ENCODE data around the gene ATP9A.

ATP9A gene

GRCh38 chr20:51622004-51622874, 146.0 kb downstream of the ATP9A start:
- H3K4me3 ChIP-seq (ENCODE audit: low read depth, low read length): no peak overlapping the region
- TF ChIP-seq CTCF (IDR thresholded peaks at IDR 0.05; ENCODE audit: control insufficient read depth, extremely low read depth, insufficient read depth): no peak
- no peak for DNase-seq (ENCODE audit: low read depth)

- no peak for TF ChIP-seq CTCF (IDR thresholded peaks at IDR 0.05; ENCODE audit: control insufficient read depth, extremely low read depth, insufficient read depth)
- H3K4me3 ChIP-seq (ENCODE audit: low read depth, low read length): no peak overlapping the region
- no peak for DNase-seq (ENCODE audit: low read depth)
Measured at GRCh38 chr20:51620432-51620831, 147.8 kb downstream of the ATP9A start.

GRCh38 chr20:51616060-51616459, 152.1 kb downstream of the ATP9A start:
- no peak overlapping the region for H3K4me3 ChIP-seq (ENCODE audit: low read depth, low read length)
- no peak for DNase-seq (ENCODE audit: low read depth)
- no peak for TF ChIP-seq CTCF (IDR thresholded peaks at IDR 0.05; ENCODE audit: control insufficient read depth, extremely low read depth, insufficient read depth)

- no peak for TF ChIP-seq CTCF (IDR thresholded peaks at IDR 0.05; ENCODE audit: control insufficient read depth, extremely low read depth, insufficient read depth)
- no peak overlapping the region for H3K4me3 ChIP-seq (ENCODE audit: low read depth, low read length)
- no peak for DNase-seq (ENCODE audit: low read depth)
Measured at GRCh38 chr20:51614687-51615086, 153.5 kb downstream of the ATP9A start.

- no peak for TF ChIP-seq CTCF (IDR thresholded peaks at IDR 0.05; ENCODE audit: control insufficient read depth, extremely low read depth, insufficient read depth)
- no peak overlapping the region for H3K4me3 ChIP-seq (ENCODE audit: low read depth, low read length)
- no peak for DNase-seq (ENCODE audit: low read depth)
Measured at GRCh38 chr20:51613580-51613979, 154.6 kb downstream of the ATP9A start.

- no peak for TF ChIP-seq CTCF (IDR thresholded peaks at IDR 0.05; ENCODE audit: control insufficient read depth, extremely low read depth, insufficient read depth)
Measured at GRCh38 chr20:51612896-51613295, 155.3 kb downstream of the ATP9A start.

GRCh38 chr20:51611625-51611890, 156.6 kb downstream of the ATP9A start:
- DNase-seq (ENCODE audit: low read depth): no peak
- no peak overlapping the region for H3K4me3 ChIP-seq (ENCODE audit: low read depth, low read length)
- no peak for TF ChIP-seq CTCF (IDR thresholded peaks at IDR 0.05; ENCODE audit: control insufficient read depth, extremely low read depth, insufficient read depth)

More at GRCh38 chr20:51612896-51613295, 155.3 kb downstream of the ATP9A start:
- no peak overlapping the region for H3K4me3 ChIP-seq (ENCODE audit: low read depth, low read length)
- no peak for DNase-seq (ENCODE audit: low read depth)

Measured in LNCaP clone FGC (cell line).